Embryonic facial prominence (tissue), 1 donor: ENCODE results near the gene NAV3.

ENCODE experiments used
- DNase-seq: peaks from one replicate; pipeline ENCODE4 v3.0.0-alpha.2; 2016; ENCODE audit errors: extremely low spot score

Gene NAV3

GRCh38 chr12:77992760-77993159 lies 162.1 kb downstream of the NAV3 start:
- DNase-seq = no peak

GRCh38 chr12:77993658-77994057 lies 163.0 kb downstream of the NAV3 start:
- DNase-seq = no peak

GRCh38 chr12:77995436-77996167 lies 164.9 kb downstream of the NAV3 start:
- no peak for DNase-seq

DNA sequence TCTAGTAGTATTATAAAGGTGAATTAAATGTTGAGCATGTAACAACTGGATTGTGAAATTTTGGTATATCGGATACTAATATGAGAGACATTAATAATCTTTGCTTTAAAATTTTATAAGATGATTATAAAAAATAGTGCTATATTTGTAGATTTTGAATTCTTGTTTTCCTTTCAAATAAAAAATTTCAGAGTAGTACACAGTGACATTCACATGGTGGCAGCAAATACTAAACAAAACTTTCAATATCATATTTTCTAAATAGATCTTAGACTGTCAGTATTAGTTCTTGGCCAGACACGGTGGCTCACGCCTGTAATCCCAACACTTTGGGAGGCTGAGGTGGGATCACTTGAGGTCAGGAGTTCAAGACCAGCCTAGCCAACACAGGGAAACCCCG lies 166.0 kb downstream of the NAV3 start:
- no peak for DNase-seq

DNA sequence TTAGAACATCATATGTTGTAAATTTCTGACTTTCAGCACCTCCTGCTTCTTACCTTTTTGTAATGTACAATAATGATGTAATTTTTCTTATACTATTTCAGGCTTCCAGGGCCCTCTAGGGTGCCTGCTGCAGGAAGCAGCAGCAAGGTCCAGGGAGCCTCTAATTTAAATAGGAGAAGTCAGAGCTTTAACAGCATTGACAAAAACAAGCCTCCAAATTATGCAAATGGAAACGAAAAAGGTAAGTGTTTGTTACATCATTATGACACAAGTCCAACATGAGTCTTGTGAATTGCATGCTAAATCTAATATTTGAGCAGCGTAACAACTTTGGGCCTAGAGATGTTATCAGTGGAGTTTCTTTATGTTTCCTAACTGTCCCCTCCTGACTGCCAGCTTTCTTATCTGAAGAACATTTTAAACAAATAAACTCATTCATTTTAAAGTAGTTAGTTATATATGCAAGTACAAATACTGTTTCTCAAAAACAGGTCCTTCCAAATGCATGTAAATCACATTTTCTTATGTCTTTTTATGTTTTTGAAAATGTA lies 167.6 kb downstream of the NAV3 start:
- no peak for DNase-seq

DNA sequence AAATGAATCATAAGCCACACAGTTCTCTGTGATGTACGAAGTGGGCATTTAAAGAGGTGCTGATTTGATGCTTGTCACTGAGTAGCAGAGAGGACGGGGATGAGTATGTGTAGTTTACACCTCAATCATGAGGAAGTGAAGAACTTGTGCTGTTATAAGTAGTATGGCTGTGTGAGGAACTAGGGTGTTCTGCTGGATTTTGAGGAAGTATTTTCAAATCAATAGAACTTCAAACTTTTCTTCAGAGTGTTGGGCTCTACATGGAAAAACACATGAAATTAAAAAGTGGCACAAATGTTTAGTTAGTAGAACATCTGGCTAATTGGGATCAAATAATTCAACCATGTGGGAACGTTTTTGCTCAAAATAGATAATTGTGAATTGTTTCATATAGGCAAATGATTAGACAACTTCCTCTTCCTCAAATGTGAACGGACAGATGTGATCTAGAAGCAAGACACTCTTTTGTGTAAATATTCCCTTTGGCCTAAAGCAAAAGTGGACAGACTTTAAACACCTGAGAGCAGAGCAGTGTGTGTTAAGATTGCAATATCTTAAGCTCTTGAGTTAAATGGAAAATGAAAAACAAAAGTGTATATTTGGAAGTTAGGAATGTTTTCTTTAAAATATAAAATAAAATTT lies 168.5 kb downstream of the NAV3 start:
- no peak for DNase-seq

- no peak for DNase-seq
Measured at GRCh38 chr12:78002878-78003277, 172.2 kb downstream of the NAV3 start.

- no peak for DNase-seq
Measured at GRCh38 chr12:78004249-78005093, 173.8 kb downstream of the NAV3 start.

- DNase-seq = no peak
Measured at GRCh38 chr12:78005094-78005492, 174.4 kb downstream of the NAV3 start.

DNA sequence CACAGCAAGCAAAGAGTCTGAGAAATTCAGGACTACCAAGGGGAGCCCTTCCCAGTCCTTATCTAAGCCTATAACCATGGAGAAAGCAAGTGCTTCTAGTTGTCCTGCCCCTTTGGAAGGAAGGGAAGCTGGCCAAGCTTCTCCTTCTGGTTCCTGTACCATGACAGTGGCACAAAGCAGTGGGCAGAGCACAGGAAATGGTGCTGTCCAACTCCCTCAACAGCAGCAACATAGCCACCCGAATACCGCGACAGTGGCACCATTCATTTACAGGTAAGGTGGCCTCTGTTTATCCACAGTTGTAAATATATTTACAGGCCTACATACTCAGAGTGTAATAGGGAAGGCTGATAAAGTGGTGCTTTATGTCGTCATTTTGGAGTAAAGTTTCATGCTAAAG lies 176.5 kb downstream of the NAV3 start:
- no peak for DNase-seq

DNA sequence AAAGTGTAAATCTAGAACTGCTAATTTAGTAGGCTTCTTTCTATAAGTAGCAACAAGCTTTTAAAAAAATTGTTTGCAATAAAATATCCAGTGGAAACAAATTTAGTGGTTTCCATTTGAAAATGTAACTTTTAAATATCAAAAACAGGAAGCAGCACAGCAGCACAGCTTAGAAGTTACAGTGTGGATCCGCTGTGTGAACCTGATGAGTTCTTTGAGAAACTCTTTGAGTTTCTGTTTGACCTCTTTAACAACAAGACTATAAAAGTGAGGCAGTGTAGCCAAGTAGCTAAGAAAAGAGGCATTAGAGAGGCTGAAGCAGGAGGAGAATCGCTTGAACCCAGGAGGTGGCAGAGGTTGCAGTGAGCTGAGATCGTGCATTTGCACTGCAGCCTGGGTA lies 178.3 kb downstream of the NAV3 start:
- no peak for DNase-seq

DNA sequence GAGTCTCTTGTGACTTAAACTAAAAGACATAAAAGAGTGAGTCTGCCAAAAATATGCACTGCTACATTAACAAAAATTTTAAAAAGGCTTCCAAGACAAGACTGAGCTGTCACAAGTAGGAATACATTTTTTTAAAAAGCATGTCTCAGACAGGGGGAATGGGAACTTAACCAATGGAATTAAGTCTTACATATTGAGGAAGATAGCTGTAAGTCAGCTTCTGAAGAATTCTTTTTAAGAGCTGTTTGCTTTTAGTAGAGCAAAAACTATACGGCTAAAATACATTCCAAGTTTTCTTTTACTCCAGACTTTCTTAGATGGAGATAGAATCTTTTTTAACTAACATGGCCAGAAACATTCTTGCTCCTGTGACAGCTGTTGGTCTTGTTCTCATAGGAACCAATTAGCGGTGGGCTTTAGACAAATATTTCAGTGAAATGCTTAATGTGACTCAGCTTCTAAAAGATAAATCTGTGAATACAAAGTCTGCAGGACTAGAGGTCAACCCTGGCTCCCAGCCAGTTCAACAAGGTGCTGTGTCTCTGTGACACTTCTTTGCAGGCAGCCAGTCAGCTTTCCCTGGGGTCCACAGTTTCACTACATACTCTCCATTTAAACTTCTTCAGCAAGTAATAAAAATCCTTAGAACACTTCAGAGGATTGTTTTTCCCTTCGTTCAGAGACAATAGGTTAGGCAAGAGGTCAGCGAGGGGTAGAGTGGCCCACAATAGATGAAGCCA lies 187.6 kb downstream of the NAV3 start:
- DNase-seq = no peak

GRCh38 chr12:78018939-78019338 lies 188.2 kb downstream of the NAV3 start:
- DNase-seq = no peak

DNA sequence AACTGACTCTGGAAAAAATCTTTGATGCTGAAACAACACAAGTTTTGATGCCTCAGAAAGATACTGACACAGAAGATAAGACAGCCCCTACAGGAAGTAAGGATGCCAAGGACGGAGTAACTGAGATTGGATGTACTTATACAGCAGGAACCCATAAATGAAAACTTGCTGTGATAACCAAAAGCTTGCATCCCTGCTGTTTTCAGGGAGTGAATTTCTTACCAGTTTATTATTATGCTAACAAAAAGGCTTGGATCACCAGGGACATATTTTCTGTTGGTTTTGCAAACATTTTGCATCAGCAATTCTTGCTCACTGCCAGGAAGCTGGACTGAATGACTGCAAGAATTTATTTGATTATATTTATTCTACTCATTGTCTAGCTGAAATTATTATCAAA lies 197.7 kb downstream of the NAV3 start:
- no peak for DNase-seq

DNA sequence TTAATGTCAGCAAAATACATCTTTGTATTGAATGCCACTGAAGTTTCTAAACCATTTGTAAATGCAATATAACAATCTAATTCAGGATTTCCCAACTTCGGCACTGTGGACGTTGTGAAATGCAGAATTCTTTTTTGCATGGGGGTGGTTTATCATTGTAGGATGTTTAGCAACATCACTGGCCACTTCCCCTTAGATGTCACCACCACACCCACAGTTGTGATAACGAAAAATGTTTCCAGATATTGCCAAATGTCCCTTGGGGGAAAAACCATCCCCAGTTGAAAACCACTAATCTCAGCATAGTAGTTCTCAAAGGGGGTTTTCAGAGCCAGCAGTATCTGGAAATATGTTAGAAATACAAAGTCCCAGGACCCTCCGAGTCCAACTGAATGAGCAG lies 203.3 kb downstream of the NAV3 start:
- no peak for DNase-seq

DNA sequence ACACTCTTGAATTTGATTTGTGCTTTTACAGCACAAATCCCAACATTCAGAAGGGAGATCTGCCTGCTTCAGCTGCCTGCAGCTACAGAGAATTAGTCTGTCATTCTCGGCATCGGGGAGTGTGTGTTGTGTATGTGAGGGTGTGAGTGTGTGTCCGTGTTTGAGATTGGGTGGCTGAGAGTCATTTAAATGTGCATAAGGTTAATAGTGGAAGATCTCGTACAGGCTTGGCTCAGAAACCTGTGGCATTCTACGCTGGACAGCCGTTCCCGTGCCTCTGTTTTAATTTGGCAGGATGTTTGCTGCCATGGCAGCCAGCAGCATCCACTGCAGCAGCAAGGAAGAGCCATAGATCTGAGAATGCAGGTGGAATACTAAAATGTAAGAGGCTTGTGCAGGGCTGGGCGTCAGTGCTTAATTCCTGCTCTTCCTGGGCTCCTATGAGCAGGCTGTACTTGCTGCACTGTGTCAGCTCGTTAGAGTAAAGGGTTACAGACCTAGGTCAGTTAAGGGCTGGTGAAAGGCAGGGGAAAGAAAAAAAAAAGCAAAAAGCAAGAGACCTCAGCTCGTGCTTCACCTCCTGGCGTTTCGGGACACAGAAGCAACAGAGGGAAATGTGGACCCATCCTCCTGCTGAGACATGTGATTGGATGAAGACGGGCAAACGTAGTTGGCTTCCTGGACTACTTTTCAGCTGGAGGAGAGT lies 205.4 kb downstream of the NAV3 start:
- no peak for DNase-seq

DNA sequence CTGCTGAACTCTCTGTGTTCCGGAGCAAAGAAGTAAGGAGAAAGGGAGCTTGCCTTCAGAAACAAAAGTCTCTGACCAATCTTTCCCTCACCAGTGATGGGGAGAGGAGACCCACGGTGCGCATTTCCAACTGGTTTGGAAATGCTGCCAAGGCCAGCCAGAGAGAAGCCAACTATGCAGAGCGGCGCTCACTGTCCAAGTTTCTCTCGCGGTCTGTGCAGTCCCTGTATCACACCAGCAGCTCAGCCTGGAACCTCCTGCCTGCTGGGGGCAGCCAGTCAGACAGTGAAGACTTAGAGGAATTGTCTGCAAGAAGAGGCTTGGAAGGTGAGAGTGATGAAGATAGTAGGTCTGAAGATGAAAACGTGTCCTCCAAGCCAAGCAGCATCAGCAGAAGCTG lies 206.2 kb downstream of the NAV3 start:
- DNase-seq = no peak

GRCh38 chr12:78037707-78038106 lies 207.0 kb downstream of the NAV3 start:
- DNase-seq = no peak

DNA sequence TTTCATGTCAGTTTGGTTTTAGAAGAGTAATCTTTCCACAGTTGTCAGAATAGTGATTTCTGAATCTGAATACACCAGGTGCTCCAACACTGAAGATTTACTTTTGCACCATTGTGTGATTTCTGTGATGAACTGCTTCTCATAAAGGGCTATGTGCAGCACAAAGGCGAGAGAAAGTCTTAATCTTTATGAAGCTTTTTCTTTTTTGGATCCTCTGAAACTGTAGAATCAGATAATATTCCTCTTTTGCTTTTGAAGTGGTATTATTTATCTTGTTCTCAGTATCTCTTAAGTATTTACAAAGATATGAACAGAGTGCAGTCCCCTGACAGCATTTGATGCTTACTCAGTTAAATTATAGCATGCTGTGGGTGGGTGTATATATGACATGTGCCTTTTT lies 207.8 kb downstream of the NAV3 start:
- no peak for DNase-seq

- no peak for DNase-seq
Measured at GRCh38 chr12:78038986-78039385, 208.3 kb downstream of the NAV3 start.

DNA sequence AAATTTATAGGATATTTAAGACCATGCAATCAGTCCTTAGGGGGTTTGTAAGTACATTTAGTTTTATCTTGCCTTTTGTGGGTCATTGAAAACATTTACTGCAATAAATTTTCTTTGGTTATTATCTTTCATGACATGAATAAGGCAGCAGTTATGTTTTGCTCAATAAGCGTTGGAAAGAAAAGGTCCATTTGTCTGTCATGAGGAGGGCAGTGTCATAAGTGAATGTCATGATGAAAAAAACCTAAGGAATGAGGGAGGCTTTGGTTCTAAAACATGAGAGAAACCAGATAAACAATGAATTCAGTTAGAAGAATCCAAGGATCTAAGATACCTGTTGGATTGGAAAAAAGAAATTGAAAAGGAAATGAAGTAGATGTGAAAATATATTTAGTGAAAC lies 209.4 kb downstream of the NAV3 start:
- DNase-seq = no peak
